NCI-H526 treated with DMSO at 0.1 percent for 48 hours (cell line): ENCODE data around the gene TRPC6.
"Not testable (repeated sequence)": the region's sequence is repeated elsewhere in the genome, so short reads cannot be mapped to it uniquely, and the experiment has no call there.

Experiments used
- DNase-seq: peaks from one replicate; lab custom pipeline; 2025; lab: John Stamatoyannopoulos, UW

Gene TRPC6

GRCh38 chr11:101448881-101449442, 134.8 kb downstream of the TRPC6 start:
- no peak for DNase-seq

GRCh38 chr11:101446726-101447125, 137.1 kb downstream of the TRPC6 start:
- DNase-seq: no peak

GRCh38 chr11:101446238-101446637, 137.6 kb downstream of the TRPC6 start:
- DNase-seq: no peak

- no peak for DNase-seq
Observed at GRCh38 chr11:101445761-101446160, 138.0 kb downstream of the TRPC6 start.

GRCh38 chr11:101444851-101445250, 139.0 kb downstream of the TRPC6 start:
- DNase-seq: no peak

GRCh38 chr11:101444164-101444563, 139.6 kb downstream of the TRPC6 start:
- no peak for DNase-seq

GRCh38 chr11:101442936-101443521, 140.8 kb downstream of the TRPC6 start:
- DNase-seq: no peak

- DNase-seq: no peak
Observed at GRCh38 chr11:101442171-101442570, 141.6 kb downstream of the TRPC6 start.

- DNase-seq: no peak
Observed at GRCh38 chr11:101441747-101442146, 142.1 kb downstream of the TRPC6 start.

- no peak for DNase-seq
Observed at GRCh38 chr11:101439488-101439887, 144.3 kb downstream of the TRPC6 start.

GRCh38 chr11:101438708-101439107, 145.1 kb downstream of the TRPC6 start:
- DNase-seq: not testable (repeated sequence)

GRCh38 chr11:101438126-101438525, 145.7 kb downstream of the TRPC6 start:
- no peak for DNase-seq

- peak; percentile 47 for DNase-seq
Observed at GRCh38 chr11:101436511-101437142, 147.2 kb downstream of the TRPC6 start.

- DNase-seq: no peak
Observed at GRCh38 chr11:101435408-101435973, 148.3 kb downstream of the TRPC6 start.

- DNase-seq: no peak
Observed at GRCh38 chr11:101434026-101434643, 149.7 kb downstream of the TRPC6 start.

- DNase-seq: no peak
Observed at GRCh38 chr11:101433151-101433550, 150.7 kb downstream of the TRPC6 start.

GRCh38 chr11:101429703-101430540, 153.9 kb downstream of the TRPC6 start:
- DNase-seq: no peak

- no peak for DNase-seq
Observed at GRCh38 chr11:101428918-101429317, 154.9 kb downstream of the TRPC6 start.

GRCh38 chr11:101407324-101407723, 176.5 kb downstream of the TRPC6 start:
- no peak for DNase-seq
